HG03039 (cell line): ENCODE measurements around the gene PDE8A.

ENCODE experiments used
- ATAC-seq: cut with Tn5 transposase; IDR thresholded peaks from one replicate; pipeline ENCODE4 v1.9.1; 2021; ENCODE audit warnings: mild to moderate bottlenecking, moderate library complexity; ENCODE audit not compliant: unreplicated experiment

Gene PDE8A

DNA sequence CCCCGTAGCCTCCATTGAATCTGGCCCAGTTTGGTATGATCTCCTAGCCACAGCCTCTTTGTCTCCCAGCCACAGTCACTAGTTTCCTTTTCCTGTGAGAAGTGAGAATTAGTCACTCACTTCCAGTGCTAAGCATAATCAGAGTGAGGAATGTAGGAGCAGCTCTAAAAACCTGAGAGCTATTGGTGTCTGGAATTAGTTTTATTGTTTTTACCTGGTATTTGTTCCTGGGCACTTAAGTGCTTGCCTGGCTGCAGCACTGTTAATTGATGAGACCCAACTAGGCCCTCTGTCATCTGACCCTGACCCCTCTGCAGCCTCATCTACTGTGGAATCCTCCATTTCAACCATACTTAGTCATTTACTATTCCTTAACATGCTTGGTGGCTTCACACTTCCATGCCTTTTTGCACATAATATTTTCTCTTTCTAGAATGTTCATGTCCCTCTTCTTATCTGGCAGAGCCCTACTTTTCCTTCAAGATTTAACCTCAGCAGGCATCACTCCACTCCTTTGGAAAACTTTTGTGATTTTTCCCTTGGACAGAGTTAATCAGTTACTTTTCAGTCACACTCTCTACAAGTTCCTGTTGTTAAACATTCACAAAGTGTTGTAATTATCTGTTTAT, 48.8 kb downstream of the PDE8A start:
- ATAC-seq, result no peak

DNA sequence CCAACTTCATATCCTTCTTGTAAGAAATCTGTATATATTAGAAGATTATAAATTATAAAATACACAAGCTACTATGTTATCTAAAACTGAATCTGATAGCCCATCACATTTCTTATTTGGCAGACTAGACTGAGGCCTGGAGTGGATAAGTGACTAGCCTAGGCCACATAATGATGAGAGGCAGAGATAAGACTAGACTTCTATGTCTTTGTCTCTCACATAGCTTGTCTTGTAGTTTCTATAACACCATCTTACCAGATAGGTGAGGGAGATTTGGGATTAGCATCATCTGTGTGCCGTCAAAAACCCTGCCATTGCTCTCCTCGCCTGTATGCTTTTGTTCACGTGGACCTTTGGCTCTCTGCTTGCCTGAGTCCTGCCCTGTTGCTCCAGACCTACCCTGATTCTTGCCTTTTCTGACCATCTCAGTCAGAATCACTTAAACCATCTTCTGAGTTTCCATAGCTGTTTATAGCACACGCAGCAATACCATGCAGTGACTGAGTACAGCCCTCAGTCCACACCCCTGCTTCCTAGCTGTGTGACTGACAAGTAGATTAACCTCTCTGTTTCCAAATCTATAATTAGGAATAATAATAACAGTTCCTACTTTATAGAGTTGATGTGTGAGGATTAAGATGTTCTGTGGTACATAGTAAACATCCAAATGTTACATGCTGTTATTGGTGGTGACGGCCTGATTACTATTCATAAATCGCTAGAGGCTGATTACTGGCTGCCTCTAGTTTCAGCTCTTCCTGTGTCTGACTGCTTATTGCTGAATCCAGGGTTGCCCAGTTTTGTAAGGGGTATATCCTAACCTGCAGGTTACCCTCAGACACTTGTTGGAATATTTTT, 49.7 kb downstream of the PDE8A start:
- ATAC-seq, result no peak

DNA sequence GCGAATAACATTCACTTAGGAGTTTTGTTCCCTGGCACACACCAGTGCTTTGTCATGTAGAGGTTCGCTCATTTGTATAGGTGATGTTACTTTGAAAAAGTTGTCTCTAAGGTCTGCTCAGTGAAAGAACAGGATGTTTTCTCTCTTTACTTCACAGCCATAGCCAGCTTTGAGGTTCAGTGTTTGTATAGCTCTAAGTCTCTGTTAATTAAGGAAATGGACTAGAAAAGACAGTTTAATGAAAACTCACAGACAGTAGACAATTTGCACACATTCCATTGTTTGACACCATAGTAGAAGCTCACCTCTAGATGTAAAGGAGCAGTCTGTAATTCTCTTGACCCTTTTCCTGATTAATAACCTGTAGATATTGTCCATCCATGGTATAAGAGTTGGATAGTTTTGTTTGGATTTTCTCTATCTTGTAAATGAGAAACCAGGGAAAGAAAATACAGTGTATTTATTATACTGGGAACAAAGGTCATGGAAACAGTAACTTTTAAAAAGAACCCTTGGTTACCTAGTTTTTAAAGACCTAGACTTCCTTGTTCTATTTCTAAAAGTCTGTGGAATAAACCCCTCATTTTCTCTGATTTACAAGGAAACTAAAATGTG, 50.4 kb downstream of the PDE8A start:
- no peak for ATAC-seq

DNA sequence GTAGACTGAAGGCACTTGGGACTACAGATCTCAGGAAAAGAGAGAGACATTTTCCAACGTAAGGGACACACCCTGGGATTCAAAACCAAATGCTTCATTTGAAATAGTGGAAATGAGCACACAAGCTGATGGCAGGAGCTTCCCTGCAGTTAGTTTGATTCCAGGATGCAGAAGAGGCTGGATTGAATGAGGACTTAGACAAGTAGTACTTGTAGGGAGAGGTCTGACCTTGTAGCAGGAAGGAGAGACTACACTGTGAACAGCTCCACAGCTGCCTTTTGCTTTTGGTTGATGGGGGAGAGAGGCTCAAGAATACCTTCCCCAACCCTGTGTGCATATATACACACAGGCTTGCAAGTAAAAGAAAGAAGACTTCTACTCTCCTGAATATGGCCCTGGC, 51.5 kb downstream of the PDE8A start:
- ATAC-seq, result no peak

DNA sequence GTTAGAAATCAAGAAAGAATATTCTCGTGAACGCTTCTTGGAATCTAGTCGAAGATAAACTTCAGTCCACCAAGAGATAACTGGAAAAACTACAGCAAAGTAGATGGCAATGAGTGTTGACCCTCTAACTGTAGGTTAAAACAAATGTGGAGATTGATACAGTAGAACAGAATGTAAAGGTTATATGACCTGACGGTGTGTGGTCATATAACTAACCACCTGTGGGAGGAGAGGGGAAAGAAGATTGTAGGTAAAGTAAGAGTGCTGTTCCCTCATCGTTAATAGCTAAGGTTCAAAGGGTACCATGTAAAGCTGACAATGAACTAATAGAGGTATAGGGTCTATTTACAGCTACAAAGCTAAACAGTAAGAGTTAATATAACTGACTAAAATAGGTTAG, 52.6 kb downstream of the PDE8A start:
- no peak for ATAC-seq

DNA sequence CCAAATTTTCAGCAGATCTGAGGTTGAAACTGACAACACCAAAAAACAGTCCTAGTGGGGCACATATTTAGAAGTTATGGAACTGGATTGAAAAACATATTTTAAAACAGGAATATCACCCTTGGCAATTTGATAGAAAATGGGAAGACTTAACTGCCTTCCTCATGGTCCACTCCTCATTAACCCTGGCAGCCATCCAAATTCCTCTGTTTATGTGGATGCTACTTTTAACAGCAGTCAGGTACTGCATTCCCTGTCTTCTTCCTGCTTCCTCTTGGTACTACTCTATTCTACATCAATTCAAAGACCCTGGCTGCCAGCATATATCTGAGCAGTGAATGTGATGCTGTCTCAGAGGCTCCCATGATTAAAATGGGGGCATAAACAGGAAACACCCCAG, 54.3 kb downstream of the PDE8A start:
- no peak for ATAC-seq

DNA sequence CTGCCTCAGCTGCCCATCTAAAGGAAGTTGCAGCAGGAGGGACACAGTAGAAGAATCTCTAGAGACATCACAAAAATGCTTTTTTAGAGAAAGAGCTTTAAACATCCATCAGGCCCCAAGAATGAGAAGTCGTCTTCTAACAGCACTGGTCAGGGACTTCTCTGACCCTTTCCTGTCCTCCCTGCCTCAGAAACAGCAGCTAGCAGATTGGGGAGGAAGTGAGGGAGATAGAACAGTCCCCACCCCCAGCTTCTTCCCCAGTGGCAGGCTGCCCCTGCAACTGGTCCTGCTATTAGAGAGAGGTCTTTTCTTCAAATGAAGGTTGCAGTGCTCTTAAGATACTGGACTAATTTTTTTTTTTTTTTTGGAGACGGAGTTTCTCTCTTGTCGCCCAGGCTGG, 55.1 kb downstream of the PDE8A start:
- no peak for ATAC-seq

DNA sequence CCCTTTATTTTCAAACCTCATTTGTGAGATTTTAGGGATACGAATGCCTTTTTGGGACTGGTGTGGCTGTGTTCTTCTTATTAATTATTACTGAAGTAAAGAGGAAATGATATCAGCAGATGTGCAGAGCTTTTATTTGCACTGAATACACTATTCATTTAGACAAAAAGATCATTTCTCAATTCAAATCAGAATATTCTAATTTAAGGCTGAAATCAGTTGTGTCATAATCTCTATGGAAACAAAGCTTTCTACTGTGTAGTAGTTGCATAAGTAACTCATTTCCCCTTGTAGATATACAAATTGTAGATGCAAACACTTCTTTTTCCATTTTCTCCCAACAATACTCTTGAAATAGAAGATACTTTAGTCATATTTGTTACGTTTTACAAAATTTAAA, 56.0 kb downstream of the PDE8A start:
- no peak for ATAC-seq

DNA sequence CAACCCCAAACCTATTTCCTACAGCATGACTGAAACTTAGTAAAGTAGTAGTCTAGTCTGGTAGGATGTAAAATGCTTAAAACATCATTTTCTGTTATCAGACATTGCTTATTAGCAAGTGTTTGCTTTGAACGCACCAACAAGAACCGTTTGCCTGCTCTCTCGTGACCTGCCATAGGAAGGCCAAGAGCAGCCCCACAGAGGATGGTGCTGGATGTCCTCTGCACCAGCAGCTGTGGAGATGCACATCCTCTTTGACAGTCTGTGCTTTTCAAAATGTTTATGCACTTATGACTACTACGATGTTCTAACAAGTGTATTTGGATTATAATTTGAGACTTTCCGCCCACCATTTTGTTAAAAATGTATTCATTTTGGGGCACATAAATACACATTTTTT, 59.6 kb downstream of the PDE8A start:
- ATAC-seq, result no peak

DNA sequence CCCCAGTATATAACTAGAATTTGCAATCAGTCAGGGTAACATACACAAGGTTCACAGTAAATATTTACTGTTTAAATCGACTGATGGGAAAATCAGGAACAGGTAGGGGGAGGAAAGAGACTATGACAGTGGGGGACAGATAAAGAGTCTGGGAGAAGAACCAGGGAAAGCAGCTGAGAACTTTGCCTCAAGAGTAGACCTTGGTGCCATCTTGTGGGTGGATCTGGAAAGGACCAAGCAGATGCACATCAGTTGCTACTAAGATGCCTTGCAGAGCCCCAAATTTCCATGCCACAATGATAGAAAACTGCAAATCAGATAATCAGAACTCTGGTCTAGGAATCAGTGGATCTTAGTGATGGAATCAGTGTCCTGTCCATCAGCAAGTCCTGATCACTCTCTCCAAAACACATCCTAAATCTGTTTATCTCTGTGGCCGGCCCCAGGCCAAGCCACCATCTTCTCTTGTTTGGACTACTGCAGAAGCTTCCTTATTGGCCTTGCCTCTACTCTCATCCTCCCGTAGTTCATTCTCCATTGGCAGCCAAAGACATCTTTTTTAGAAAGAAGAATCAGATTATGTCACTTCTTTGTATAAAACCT, 62.7 kb downstream of the PDE8A start:
- no peak for ATAC-seq

DNA sequence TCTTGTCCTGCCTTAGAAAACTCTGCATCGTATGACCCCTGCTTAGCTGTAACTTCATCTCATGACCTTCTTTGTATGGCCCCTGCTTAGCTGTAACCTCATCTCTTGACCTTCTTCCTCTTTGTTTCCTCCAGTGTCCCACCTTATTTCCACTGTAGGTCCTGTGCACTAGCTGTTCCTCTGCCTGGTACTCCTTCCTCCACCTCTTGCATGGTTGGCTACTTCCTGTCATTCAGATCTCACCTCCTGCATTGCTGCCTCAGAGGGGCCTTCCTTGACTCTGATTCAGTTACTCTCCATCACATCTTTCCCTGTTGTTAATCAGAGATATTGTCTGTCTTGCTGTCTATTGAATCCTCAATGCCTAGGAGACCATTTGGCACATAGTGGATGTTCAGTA, 63.2 kb downstream of the PDE8A start:
- no peak for ATAC-seq

DNA sequence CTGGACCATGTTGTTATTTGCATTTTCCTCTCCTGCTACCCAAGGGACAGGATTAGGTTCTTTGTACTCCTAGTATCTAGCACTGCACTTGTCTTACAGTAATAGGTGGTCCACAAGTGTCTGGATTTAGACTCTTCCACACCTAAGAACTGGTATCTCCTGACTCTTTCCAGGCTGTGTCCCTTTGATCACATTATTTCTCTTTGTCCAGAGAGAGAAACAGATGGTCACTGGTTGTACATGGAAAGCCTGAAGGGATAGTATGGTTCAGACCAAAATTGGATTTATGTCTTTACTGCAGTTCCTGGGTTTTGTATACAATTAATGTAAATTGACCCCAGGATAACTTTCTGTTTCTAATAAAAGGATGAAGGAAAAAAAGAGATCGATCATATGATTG, 64.0 kb downstream of the PDE8A start:
- no peak for ATAC-seq

DNA sequence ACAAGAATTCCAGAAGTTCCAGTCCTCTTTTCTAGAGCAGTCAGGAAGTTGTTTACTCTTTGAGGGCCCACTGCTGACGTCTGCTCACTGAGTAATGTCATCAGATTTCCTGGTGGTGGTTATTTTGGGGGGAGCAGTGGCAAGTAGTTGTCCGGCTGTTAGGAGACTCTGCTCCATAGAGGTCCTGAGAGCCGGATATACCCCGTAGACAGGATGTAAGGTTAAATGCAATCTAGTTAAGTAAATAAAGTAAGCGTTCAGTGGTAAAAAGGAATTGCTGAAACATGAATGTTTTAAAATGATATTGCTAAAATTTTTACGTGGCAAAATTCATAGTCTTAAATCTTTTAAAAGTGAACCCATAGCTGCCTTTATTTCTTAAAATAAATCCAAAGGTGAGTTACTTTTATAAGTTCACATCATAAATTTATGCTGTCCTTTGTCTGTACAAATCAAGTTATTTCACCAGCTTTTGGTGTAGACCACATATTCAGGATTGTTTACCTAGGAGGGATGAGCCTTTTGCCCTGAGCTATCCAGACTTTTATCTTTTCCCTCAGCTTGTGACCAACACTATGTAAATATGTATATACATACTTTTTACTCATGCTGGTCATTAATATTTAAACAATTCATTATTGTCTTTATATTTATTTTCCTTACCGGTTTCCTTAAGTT, 65.8 kb downstream of the PDE8A start:
- no peak for ATAC-seq

DNA sequence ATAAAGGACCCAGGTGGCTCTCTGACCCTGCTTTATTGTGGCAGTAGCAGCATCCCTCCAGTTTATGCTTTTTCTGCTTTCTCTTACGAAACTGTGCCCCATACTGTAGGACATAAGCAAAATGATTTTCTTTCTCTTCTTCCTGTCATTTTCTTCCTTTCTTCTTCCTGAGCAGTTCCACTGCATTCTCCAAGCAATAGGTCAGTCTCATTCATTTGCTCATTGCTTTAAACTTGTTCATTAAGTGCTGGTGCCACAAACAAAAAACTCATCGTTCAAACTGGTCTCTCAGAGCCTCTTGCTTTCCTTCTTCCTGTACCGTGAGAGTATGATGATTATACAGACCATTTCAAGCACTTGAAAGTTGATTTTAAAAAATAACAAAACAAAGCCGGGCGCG, 66.8 kb downstream of the PDE8A start:
- ATAC-seq, result no peak

DNA sequence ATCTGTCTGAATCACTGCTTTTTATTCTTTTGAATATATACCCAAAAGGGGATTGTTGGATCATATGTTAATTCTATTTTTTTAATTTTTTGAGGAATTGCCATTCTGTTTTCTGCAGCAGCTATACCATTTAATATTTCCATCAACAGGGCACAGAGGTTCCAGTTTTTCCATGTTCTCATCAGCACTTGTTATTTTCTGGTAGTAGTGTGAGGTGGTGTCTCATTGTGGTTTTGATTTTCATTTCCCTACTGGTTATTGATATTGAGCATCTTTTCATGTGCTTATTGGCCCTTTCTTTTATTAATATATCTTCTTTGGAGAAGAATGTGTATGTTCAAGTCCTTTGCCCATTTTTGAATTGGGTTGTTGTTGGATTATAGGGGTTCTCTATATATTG, 68.1 kb downstream of the PDE8A start:
- no peak for ATAC-seq

DNA sequence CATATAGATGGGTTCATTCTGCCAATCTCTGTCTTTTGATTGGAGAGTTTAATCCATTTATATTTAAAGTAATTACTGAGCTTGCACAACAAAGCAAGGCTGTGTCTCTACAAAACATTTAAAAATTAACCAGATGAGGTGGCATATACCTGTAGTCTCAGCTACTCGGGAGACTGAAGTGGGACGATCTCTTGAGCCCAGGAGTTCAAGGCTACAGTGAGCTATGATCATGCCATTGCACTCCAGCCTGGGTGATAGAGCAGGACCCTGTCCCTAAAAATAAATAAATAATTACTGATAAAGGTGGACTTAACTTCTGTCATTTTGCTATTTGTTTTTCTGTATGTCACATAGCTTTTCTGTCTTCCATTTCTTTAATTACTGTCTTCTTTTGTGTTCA, 78.1 kb downstream of the PDE8A start:
- ATAC-seq, result no peak

DNA sequence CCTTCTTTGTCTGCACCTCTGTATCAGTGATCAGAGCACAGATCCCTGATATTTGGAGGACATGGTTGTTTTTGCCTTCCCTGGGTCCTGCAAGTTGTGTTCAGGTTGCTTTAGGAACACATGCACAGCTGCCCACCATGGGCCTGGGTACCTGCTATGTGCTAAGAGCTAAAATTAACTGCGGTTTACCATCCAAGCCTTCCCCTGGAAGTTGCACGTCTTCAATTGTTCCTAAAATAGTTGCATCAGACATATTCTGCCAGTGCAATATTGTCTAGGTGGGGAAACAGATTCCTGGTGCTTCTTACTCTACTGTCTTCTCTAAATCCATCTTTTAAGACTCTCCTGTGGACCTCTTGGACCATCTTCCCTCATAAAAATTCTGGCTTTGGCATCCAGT, 80.9 kb downstream of the PDE8A start:
- ATAC-seq, result no peak

DNA sequence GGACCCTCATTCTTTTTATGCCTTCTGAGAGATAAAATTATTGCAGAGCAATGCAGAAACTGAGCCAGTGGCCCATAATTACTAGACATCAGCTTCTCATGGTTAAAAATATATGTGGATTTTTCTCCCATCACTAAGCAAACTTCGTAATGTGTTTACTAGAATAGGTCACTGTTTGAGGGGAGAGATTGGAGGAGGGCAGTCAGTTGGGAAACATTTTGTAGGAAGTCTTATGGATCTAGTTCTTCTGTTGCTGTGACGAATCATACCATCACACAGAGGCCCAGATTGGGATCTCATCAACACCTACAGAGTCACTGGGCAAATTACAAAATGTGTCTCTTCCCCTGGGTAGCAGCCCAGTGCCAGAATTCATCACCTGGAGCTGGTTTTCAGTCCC, 81.4 kb downstream of the PDE8A start:
- ATAC-seq, result no peak

DNA sequence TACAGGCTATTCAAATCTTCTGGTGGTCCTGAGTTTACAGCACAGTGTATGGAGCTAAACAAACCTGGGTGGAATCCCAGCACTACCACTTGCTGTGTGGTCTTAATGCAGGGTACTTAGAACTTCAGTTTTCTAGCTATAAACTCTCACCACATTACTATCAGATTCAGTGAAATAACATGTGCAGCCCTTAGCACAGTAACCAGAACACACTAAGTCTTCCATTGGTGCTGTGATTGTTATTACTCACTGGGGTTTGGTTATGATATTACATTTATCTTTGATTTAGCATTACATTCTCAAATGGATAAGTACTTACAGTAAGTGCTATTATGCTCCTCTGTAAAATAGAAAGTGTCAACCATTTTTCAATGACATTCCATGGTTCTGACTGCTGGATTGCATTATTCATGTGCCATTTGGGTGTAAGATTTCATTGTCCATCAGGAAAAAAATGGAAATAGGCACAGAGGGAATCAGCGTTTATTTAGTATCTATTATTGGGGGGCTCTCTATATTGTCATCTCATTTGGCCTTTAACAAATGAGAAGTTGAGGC, 81.9 kb downstream of the PDE8A start:
- ATAC-seq, result no peak

DNA sequence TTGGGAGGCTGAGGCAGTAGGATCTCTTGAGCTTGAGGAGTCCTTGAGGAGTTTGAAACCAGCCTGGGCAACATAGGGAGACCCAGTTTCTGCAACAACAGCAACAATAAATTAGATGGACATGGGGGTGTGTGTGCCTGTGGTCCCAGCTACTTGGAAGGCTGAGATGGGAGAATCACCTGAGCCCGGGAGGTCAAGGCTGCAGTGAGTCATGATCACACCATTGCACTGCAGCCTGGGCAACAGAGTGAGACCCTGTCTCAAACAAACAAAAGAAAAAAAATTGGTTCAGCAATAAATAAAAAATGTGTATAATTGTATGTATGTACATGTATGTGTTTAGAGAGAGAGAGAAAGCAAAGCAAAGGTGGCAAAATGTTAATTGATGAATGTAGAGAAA, 83.1 kb downstream of the PDE8A start:
- ATAC-seq, result no peak

DNA sequence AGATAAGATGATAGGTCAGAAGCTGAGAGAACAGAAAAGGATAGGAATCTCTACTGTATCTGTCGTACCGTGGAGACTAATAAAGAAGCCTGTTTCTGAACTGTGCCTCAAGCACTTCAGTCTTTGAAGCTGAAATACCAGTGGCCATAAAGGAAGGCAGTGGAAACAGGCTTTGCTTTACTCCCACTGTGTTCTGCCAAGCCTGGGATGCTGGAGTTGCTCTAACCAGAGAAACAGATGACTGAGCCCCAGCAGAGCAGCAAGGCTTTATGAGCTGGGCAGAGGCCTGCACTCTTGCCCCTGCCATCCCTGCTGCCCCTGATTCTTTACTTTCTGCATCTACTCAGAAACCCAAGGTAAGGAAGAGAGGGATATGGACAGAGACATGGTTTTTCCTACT, 89.4 kb downstream of the PDE8A start:
- ATAC-seq, result no peak
